HG03521 (cell line): ENCODE measurements around the gene GSS.

ENCODE experiments used
- ATAC-seq: cut with Tn5 transposase; IDR thresholded peaks from one replicate; pipeline ENCODE4 v1.9.1; 2021; ENCODE audit warnings: mild to moderate bottlenecking, moderate library complexity; ENCODE audit not compliant: unreplicated experiment

Gene GSS

GRCh38 chr20:34993941-34994508, 38.4 kb upstream of the GSS start:
- no peak for ATAC-seq

- ATAC-seq = no peak
Observed at GRCh38 chr20:34992751-34993417, 37.3 kb upstream of the GSS start.

GRCh38 chr20:34990661-34991214, 35.1 kb upstream of the GSS start:
- no peak for ATAC-seq

- ATAC-seq = no peak
Observed at GRCh38 chr20:34990231-34990630, 34.6 kb upstream of the GSS start.

GRCh38 chr20:34989670-34990069, 34.1 kb upstream of the GSS start:
- no peak for ATAC-seq

- ATAC-seq = no peak
Observed at GRCh38 chr20:34989118-34989517, 33.5 kb upstream of the GSS start.

- no peak for ATAC-seq
Observed at GRCh38 chr20:34988191-34988540, 32.6 kb upstream of the GSS start.

- ATAC-seq = no peak
Observed at GRCh38 chr20:34987288-34988190, 31.9 kb upstream of the GSS start.

GRCh38 chr20:34986311-34987287, 31.0 kb upstream of the GSS start:
- no peak for ATAC-seq

- ATAC-seq = no peak
Observed at GRCh38 chr20:34985461-34986310, 30.1 kb upstream of the GSS start.

GRCh38 chr20:34984756-34985261, 29.2 kb upstream of the GSS start:
- ATAC-seq = no peak

GRCh38 chr20:34983995-34984735, 28.6 kb upstream of the GSS start:
- no peak for ATAC-seq

GRCh38 chr20:34983089-34983820, 27.6 kb upstream of the GSS start:
- ATAC-seq = no peak

GRCh38 chr20:34982270-34983088, 26.9 kb upstream of the GSS start:
- ATAC-seq = no peak

GRCh38 chr20:34980543-34981233, 25.1 kb upstream of the GSS start:
- no peak for ATAC-seq

GRCh38 chr20:34979366-34980153, 24.0 kb upstream of the GSS start:
- no peak for ATAC-seq
